Measurements from ENCODE around the gene FLT4.
"Not testable (repeated sequence)": the region's sequence is repeated elsewhere in the genome, so short reads cannot be mapped to it uniquely, and the experiment has no call there.

- not testable (repeated sequence) for TF ChIP-seq POLR2A, EP300, POLR2AphosphoS5 (IDR thresholded peaks at IDR 0.05)
- TF ChIP-seq, protein P1, sequence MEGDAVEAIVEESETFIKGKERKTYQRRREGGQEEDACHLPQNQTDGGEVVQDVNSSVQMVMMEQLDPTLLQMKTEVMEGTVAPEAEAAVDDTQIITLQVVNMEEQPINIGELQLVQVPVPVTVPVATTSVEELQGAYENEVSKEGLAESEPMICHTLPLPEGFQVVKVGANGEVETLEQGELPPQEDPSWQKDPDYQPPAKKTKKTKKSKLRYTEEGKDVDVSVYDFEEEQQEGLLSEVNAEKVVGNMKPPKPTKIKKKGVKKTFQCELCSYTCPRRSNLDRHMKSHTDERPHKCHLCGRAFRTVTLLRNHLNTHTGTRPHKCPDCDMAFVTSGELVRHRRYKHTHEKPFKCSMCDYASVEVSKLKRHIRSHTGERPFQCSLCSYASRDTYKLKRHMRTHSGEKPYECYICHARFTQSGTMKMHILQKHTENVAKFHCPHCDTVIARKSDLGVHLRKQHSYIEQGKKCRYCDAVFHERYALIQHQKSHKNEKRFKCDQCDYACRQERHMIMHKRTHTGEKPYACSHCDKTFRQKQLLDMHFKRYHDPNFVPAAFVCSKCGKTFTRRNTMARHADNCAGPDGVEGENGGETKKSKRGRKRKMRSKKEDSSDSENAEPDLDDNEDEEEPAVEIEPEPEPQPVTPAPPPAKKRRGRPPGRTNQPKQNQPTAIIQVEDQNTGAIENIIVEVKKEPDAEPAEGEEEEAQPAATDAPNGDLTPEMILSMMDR (IDR thresholded peaks at IDR 0.05): not testable (repeated sequence)
Measured at GRCh38 chr5:180671958-180672524, 22.6 kb upstream of the FLT4 start.
